ENCODE measurements around the gene RSPO1.

- TF ChIP-seq JUND (IDR thresholded peaks at IDR 0.05) = no peak
- no peak for TF ChIP-seq ZBTB33 (IDR thresholded peaks at IDR 0.05)
- no peak for TF ChIP-seq TAF1 (conservative IDR thresholded peaks at IDR 0.05)
- no peak for TF ChIP-seq CTCF (IDR thresholded peaks at IDR 0.05; ENCODE audit: low read depth, low read length, missing input control)
- no peak for TF ChIP-seq RAD21 (IDR thresholded peaks at IDR 0.05)
- no peak for TF ChIP-seq MAX (IDR thresholded peaks at IDR 0.05)
- TF ChIP-seq REST (IDR thresholded peaks at IDR 0.05) = no peak
These were observed 22.2 kb upstream of the RSPO1 start for GRCh38 chr1:37656881-37657280.

Measured in liver (tissue), 3 donors.